ENCODE results near the gene FNDC3B.

DNA sequence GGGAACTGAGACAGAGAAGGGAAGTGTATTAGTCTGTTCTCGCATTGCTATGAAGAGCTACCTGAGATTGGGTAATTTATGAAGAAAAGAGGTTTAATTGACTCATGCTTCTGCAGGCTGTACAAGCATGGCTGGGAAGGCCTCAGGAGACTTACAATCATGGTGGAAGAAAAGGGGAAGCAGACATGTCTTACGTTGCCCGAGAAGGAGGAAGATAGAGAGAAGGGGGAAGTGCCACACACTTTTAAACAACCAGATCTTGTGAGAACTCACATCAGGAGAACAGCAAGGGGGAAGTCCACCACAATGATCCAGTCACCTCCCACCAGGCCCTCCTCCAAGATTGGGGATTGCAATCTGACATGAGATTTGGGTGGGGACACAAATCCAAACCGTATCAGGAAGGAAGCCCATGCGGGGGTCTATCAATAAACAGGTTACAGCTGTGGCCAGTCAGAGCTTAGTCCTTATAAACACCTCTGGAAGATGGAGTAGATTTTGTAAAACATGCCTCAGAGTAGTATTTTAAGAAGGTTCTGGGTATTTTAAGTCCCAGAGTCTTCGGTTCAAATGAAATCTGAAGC lies 254.9 kb downstream of the FNDC3B start:
- TF ChIP-seq, protein P1, sequence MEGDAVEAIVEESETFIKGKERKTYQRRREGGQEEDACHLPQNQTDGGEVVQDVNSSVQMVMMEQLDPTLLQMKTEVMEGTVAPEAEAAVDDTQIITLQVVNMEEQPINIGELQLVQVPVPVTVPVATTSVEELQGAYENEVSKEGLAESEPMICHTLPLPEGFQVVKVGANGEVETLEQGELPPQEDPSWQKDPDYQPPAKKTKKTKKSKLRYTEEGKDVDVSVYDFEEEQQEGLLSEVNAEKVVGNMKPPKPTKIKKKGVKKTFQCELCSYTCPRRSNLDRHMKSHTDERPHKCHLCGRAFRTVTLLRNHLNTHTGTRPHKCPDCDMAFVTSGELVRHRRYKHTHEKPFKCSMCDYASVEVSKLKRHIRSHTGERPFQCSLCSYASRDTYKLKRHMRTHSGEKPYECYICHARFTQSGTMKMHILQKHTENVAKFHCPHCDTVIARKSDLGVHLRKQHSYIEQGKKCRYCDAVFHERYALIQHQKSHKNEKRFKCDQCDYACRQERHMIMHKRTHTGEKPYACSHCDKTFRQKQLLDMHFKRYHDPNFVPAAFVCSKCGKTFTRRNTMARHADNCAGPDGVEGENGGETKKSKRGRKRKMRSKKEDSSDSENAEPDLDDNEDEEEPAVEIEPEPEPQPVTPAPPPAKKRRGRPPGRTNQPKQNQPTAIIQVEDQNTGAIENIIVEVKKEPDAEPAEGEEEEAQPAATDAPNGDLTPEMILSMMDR (conservative IDR thresholded peaks at IDR 0.05; ENCODE audit: low read depth, low read length): no peak
- no peak for TF ChIP-seq EZH2phosphoT487 (IDR thresholded peaks at IDR 0.05; ENCODE audit: borderline replicate concordance, low read length)
